Activated naive CD4-positive, alpha-beta T cell treated with Interleukin-2 at 50 U/mL for 16 hours (primary cell): ENCODE data around the gene POU2F1.

Experiments
- DNase-seq: peaks from one replicate; pipeline ENCODE4 v3.0.0-alpha.2; 2020

The POU2F1 gene

DNA sequence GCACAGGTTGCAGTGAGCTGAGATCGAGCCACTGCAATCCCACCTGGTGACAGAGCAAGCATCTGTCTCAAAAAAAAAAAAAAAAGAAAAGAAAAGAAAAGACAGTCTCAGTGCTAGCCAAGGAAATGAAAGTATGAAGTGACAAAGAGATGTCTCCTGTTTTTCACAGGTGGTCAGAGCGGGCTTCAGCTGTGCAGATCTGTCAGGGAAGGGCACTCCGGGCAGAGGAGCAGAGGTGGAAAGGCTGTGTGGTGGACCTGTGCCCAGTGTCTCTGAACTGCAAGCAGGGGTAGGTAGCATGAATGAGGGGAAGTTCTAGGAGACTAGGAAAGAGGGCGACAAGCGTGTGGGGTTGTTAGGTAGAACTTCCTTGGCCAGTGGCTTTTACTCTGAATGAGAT lies 230.2 kb downstream of the POU2F1 start:
- DNase-seq: no peak

DNA sequence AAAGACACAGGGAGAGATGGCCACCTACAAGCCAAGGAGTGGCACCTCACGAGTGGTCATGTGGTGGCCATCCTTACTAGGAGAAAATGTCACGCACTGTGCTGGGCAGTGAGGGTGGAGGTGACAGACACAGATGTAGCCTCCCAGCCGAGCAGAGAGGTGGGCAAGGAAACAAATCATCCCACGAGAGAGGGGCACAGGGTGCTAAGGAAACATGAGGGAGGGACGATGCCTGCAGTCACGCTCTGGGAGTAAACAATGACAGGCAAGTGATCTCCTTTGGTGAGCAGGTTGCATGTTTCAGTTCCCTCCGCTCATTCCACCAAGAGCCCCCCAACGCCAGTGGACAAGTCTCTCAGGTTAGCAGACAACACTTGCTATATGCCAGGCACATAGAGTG lies 231.8 kb downstream of the POU2F1 start:
- no peak for DNase-seq

- DNase-seq: no peak
These were observed 232.4 kb downstream of the POU2F1 start for GRCh38 chr1:167453123-167453522.

DNA sequence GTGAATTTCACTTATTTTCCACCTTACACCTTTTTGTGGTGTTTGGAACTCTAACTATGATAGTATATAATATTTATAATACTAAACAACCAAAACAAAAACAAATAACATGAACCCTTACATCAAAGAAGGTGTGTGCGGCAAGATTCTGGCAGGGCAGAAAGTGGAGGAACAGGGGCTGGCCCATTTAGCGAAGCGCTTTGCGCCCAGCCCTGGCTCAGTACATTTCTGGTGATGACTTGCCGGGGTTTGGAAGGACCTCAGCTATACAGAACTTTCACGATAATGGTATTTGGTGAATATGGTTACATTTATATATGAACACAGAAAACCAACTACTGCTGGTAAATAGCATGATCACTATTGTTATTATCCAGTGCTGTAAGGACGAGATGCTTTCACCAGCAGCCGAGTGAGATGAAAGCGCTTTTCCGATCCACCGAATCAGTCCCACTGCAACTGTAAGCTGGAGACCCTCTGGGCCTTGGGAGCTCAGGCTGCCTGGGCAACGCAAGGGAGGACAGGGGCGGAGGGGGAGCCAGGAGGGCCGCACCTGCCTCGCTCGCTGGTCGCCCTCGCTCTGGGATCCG lies 233.7 kb downstream of the POU2F1 start:
- DNase-seq: peak; percentile 29

- DNase-seq: peak; percentile 82
These were observed 234.5 kb downstream of the POU2F1 start for GRCh38 chr1:167454894-167455785.

- DNase-seq: peak; percentile 54
These were observed 235.2 kb downstream of the POU2F1 start for GRCh38 chr1:167455786-167456446.

- DNase-seq: no peak
These were observed 235.8 kb downstream of the POU2F1 start for GRCh38 chr1:167456524-167456923.

DNA sequence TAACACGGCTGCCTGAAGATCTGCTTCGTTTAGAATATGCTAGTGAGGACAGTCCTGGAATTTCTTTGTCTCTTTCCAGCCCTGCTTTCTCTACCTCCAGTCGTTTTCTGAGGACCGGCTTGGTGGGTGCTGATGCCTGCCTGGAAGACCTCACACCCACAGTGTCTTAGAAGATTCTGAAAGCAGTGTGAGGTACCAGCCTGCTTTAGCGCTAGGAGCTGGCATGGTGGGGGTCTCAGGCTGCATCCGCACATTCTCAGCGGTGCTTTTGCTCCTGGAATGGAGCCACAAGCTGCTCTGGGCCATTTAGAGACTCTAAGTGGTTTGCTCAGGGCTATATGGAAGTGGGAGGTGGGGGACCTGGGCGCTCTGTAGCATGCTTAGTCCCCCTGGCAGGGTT lies 236.2 kb downstream of the POU2F1 start:
- DNase-seq: no peak

DNA sequence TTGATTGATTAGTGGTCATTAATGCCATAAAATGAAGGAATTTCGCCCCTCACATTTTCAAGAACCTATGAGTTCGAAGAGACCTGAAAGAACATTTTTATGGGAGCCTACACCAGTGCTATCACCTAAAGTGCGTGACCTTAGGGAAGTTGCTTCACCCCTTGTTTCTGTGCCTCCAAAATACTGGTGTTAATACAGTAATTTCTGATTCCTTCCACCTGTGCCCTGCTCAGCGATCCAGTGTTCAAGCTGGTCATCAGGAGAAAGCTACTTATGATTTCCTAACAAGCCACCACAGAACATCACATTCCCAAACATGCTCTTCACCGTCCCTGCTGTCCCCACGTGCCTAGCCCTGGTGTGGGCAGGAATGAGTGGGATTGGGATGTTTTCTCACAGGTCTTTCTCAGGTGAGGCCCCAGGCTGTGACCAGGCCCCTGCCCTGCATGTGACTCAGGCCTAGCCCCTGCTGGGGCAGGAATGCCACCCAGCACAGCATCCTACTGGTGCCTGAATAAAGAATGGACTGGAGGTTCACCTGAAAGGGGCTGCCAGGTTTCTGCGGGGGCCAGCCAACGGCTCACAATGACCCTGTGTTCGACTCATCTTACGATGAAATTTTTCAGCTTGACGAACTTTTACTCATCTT lies 237.4 kb downstream of the POU2F1 start:
- no peak for DNase-seq

GRCh38 chr1:167460836-167461235 lies 240.2 kb downstream of the POU2F1 start:
- DNase-seq: peak; percentile 49

DNA sequence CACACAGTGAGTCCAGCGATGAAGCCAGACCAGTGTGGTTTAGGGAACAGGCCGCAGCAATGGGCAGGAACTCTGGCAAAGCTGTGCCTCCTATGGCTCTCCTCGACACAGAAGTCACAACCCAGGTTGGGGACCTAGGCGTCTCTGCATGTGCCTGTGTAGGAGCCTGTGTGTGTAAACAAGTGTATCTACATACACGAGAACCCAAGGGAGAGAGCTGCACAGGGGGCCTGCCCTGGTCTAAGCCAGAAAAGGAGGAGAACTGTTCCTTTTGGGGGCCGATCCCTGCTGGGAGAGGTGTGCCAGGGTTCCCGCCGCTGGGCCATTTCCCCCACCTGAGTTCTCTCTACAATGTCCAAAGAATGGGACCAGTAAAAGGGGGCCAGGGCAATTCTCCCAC lies 241.7 kb downstream of the POU2F1 start:
- DNase-seq: no peak

DNA sequence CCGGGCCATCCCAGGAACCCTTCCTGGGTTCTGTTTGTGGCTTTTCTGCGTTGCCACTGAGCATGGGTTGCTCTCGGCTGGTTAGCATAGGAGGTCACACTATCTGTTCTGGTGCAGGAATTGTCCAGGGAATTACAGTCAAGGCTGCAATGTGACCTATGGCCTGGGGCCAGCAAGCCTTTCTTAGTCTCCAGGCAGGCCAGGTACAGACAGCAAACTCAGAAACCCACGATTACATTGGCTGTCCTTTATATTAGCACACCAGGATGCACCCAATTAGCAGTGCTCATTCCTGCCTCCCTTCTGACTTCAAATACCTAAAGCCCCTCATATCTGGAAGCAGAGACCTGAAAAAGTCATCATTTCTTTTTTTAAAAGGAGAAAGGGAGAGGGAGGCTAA lies 242.4 kb downstream of the POU2F1 start:
- DNase-seq: no peak

DNA sequence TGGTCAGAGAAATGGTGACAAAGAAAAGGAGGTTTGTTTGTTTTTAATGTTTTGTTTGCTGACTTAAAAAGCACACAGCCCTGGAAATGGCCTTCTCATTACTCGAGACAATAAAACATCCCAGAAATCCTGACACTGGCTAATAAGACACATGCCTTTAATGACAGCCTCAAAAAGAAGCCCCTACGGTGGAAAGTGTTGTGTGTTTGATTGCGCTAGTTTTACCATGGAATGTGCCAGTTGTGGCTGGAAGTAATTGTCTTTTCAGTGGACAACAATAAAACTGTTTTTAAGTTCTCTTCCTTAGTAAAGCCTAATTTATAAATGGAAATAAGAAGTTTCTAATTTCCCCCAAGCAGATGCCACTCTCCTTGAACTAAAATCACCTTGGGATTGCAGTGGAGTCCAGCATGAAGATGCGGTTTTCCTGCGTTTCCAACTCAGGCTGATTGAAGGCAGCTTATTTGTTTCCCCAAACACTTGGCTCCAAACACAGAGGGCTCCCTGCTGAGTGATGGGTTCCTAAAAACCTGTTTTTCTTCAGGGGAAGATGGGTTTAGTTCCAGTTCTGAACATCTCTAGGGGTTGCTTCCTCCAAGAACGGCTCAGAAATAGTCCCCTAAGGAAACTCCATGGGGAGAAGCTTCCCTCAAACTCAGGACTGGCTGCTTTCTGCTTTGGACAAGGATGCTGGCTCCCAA lies 243.3 kb downstream of the POU2F1 start:
- no peak for DNase-seq

DNA sequence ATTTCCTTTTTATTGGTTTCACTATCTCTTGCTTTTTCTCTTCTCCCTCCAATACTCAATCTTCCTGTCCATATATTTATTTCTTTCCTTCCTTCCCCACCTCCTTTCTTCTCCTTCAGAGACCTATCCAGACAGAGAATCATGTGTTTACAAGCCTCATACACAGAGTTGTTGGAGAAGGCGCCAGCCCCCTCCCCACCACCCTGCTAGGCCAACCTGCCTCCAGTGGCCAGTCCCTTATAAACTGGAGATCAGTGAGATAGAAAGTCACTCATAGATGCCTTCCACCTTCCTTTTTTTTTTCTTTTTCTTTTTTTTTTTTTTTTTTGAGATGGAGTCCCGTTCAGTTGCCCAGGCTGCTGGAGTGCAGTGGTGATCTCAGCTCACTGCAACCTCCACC lies 244.3 kb downstream of the POU2F1 start:
- no peak for DNase-seq

- DNase-seq: no peak
These were observed 245.1 kb downstream of the POU2F1 start for GRCh38 chr1:167465743-167466142.

- DNase-seq: no peak
These were observed 246.5 kb downstream of the POU2F1 start for GRCh38 chr1:167467126-167467710.

DNA sequence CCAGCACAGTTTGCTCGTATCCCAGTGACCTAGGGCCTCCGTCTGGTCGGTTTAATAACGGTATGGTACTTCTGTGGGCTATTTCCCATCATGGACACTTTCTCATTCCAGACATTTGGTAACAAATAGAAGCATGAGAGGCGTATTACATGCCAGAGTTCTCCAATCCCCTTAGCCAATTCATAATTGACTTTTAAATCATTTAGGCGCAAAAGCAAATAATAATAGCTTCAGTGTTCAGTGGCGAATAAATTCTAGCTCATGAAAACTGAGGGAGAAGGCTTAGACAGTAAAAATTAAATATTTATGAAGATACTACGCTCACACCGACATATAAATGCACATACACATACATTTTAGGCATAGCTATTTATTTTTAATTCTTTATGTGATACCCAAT lies 247.1 kb downstream of the POU2F1 start:
- no peak for DNase-seq

DNA sequence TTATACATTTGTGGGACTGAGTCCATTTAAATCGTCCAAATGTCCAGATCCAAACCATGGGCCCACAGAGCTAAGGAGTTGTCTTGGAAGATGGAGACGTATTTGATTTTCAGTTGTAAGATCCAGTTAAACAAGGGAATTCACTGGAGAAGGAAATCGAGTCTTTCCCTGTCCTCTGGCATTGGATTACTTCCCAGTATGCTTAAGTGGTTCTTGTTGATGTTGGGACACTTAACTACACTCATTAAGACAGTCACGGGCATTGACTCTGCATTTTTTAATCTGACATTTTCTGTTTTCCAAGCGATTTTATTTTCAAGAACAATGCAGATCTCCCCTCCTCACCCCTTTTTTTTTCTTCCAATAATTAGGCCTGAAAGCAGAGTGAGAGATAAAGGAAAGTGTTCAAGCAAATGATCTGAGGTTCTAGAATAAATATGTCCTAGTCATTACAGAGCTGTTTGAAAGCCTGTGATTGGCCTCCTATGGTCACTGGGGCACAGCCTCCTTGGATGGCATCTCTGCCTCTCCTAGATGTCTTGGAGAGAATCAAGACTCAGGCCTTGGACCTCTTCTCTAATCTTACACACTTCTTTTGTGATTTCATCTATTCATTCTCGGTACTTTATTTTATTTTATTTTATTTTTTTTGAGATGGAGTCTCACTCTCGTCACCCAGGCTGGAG lies 248.7 kb downstream of the POU2F1 start:
- no peak for DNase-seq

GRCh38 chr1:167471568-167471967 lies 250.9 kb downstream of the POU2F1 start:
- no peak for DNase-seq

- peak; percentile 50 for DNase-seq
These were observed 252.3 kb downstream of the POU2F1 start for GRCh38 chr1:167472752-167473521.

- DNase-seq: no peak
These were observed 253.1 kb downstream of the POU2F1 start for GRCh38 chr1:167473761-167474160.
